ENCODE data around the gene KCNN2.

The KCNN2 gene

GRCh38 chr5:114435885-114436299, 74.0 kb downstream of the KCNN2 start:
- H2AFZ ChIP-seq (ENCODE audit: insufficient read depth, low read length, poor library complexity), result no peak overlapping the region
- H3K36me3 ChIP-seq (ENCODE audit: control insufficient read depth in 1 of 2, insufficient read depth in 2 of 2, low read length in 2 of 2), result no peaks in the 10 kb centered on the region
- no peak overlapping the region for H2BK5ac ChIP-seq (ENCODE audit: low read depth, low read length, poor library complexity)
- no peak overlapping the region for H2BK12ac ChIP-seq (ENCODE audit: low read length)
- no peak overlapping the region for H3K18ac ChIP-seq (ENCODE audit: low read length)
- no peak overlapping the region for H3K27ac ChIP-seq (ENCODE audit: low read depth, low read length)
- H3K4me2 ChIP-seq (ENCODE audit: low read length), result no peak overlapping the region
- no peak for DNase-seq
- H4K91ac ChIP-seq (ENCODE audit: low read depth, low read length), result no peak overlapping the region
- H3K79me1 ChIP-seq (ENCODE audit: low read length), result no peaks in the 10 kb centered on the region
- no peaks in the 10 kb centered on the region for H3K4me1 ChIP-seq (ENCODE audit: control insufficient read depth in 1 of 2, insufficient read depth in 2 of 2, low read length in 2 of 2)
- H3K9me3 ChIP-seq (ENCODE audit: insufficient read depth, low read depth, low read length), result no peaks in the 10 kb centered on the region
- no peak overlapping the region for H4K8ac ChIP-seq (ENCODE audit: low read depth, low read length)
- H2BK120ac ChIP-seq (ENCODE audit: insufficient read depth, low read length, poor library complexity), result no peak overlapping the region
- no peak overlapping the region for H3K4me3 ChIP-seq (ENCODE audit: low read depth, low read length)
- H3K9ac ChIP-seq (ENCODE audit: low read length), result no peak overlapping the region
- no peak overlapping the region for H4K12ac ChIP-seq (ENCODE audit: low read depth, low read length)
- no peak overlapping the region for H3K14ac ChIP-seq (ENCODE audit: low read length)
- H3K27me3 ChIP-seq (ENCODE audit: insufficient read depth, low read length), result no peaks in the 10 kb centered on the region
- no CpG with 5 or more reads among the region's 1 CpG for WGBS (ENCODE audit: extremely low coverage, insufficient coverage, insufficient read length)
- no peak overlapping the region for H3K23ac ChIP-seq (ENCODE audit: low read length)
- H2AK5ac ChIP-seq (ENCODE audit: low read length), result no peak overlapping the region
- H3K79me2 ChIP-seq (ENCODE audit: control insufficient read depth, insufficient read depth, low read length, poor library complexity), result no peaks in the 10 kb centered on the region
- H3K4ac ChIP-seq (ENCODE audit: low read depth, low read length), result no peak overlapping the region

GRCh38 chr5:114437936-114438335, 76.1 kb downstream of the KCNN2 start:
- H2AK5ac ChIP-seq (ENCODE audit: low read length), result no peak overlapping the region
- no peak overlapping the region for H3K14ac ChIP-seq (ENCODE audit: low read length)
- no peak for DNase-seq

GRCh38 chr5:114438471-114438870, 76.6 kb downstream of the KCNN2 start:
- Histone ChIP-seq H2BK120ac (ENCODE audit: insufficient read depth, low read length, poor library complexity) (no peak overlapping the region), H3K4me2 (ENCODE audit: low read length) (peak overlapping the region; percentile 7)
- no CpG with 5 or more reads among the region's 4 CpGs for WGBS (ENCODE audit: extremely low coverage, insufficient coverage, insufficient read length)

More at GRCh38 chr5:114437936-114438335, 76.1 kb downstream of the KCNN2 start:
- Histone ChIP-seq H3K4me2 (ENCODE audit: low read length) (no peak overlapping the region), H3K23ac (ENCODE audit: low read length) (no peak overlapping the region), H3K4ac (ENCODE audit: low read depth, low read length) (no peak overlapping the region), H3K9ac (ENCODE audit: low read length) (no peak overlapping the region), H4K91ac (ENCODE audit: low read depth, low read length) (no peak overlapping the region), H2BK12ac (ENCODE audit: low read length) (no peak overlapping the region), H2BK5ac (ENCODE audit: low read depth, low read length, poor library complexity) (no peak overlapping the region), H3K9me3 (ENCODE audit: insufficient read depth, low read depth, low read length) (no peaks in the 10 kb centered on the region), H3K18ac (ENCODE audit: low read length) (no peak overlapping the region), H3K4me3 (ENCODE audit: low read depth, low read length) (no peak overlapping the region), H4K8ac (ENCODE audit: low read depth, low read length) (no peak overlapping the region), H2AFZ (ENCODE audit: insufficient read depth, low read length, poor library complexity) (no peak overlapping the region), H3K79me1 (ENCODE audit: low read length) (no peaks in the 10 kb centered on the region), H3K4me1 (ENCODE audit: control insufficient read depth in 1 of 2, insufficient read depth in 2 of 2, low read length in 2 of 2) (no peaks in the 10 kb centered on the region), H3K36me3 (ENCODE audit: control insufficient read depth in 1 of 2, insufficient read depth in 2 of 2, low read length in 2 of 2) (no peaks in the 10 kb centered on the region), H3K79me2 (ENCODE audit: control insufficient read depth, insufficient read depth, low read length, poor library complexity) (no peaks in the 10 kb centered on the region), H3K27ac (ENCODE audit: low read depth, low read length) (no peak overlapping the region), H3K27me3 (ENCODE audit: insufficient read depth, low read length) (no peaks in the 10 kb centered on the region), H2BK120ac (ENCODE audit: insufficient read depth, low read length, poor library complexity) (no peak overlapping the region), H4K12ac (ENCODE audit: low read depth, low read length) (no peak overlapping the region)
- no CpG with 5 or more reads among the region's 2 CpGs for WGBS (ENCODE audit: extremely low coverage, insufficient coverage, insufficient read length)

GRCh38 chr5:114447084-114447773, 85.4 kb downstream of the KCNN2 start:
- H3K79me2 ChIP-seq (ENCODE audit: control insufficient read depth, insufficient read depth, low read length, poor library complexity), result no peaks in the 10 kb centered on the region
- H2BK12ac ChIP-seq (ENCODE audit: low read length), result no peak overlapping the region
- H2AK5ac ChIP-seq (ENCODE audit: low read length), result no peak overlapping the region
- no peak overlapping the region for H4K91ac ChIP-seq (ENCODE audit: low read depth, low read length)
- no peak overlapping the region for H2BK120ac ChIP-seq (ENCODE audit: insufficient read depth, low read length, poor library complexity)
- no peak overlapping the region for H3K14ac ChIP-seq (ENCODE audit: low read length)
- no peak overlapping the region for H3K4me3 ChIP-seq (ENCODE audit: low read depth, low read length)
- no peak overlapping the region for H2AFZ ChIP-seq (ENCODE audit: insufficient read depth, low read length, poor library complexity)
- H3K4me1 ChIP-seq (ENCODE audit: control insufficient read depth in 1 of 2, insufficient read depth in 2 of 2, low read length in 2 of 2), result peaks cover 4 to 5% of the 10 kb centered on the region in 2 experiments
- no peaks in the 10 kb centered on the region for H3K36me3 ChIP-seq (ENCODE audit: control insufficient read depth in 1 of 2, insufficient read depth in 2 of 2, low read length in 2 of 2)
- no peaks in the 10 kb centered on the region for H3K79me1 ChIP-seq (ENCODE audit: low read length)
- H3K9ac ChIP-seq (ENCODE audit: low read length), result no peak overlapping the region
- no peak overlapping the region for H3K27ac ChIP-seq (ENCODE audit: low read depth, low read length)
- no peak overlapping the region for H4K8ac ChIP-seq (ENCODE audit: low read depth, low read length)
- no peaks in the 10 kb centered on the region for H3K9me3 ChIP-seq (ENCODE audit: insufficient read depth, low read depth, low read length)
- H2BK5ac ChIP-seq (ENCODE audit: low read depth, low read length, poor library complexity), result no peak overlapping the region
- no peak overlapping the region for H3K4ac ChIP-seq (ENCODE audit: low read depth, low read length)
- WGBS (ENCODE audit: extremely low coverage, insufficient coverage, insufficient read length), result no CpG with 5 or more reads among the region's 1 CpG
- H4K12ac ChIP-seq (ENCODE audit: low read depth, low read length), result no peak overlapping the region
- no peaks in the 10 kb centered on the region for H3K27me3 ChIP-seq (ENCODE audit: insufficient read depth, low read length)
- H3K4me2 ChIP-seq (ENCODE audit: low read length), result no peak overlapping the region
- no peak overlapping the region for H3K18ac ChIP-seq (ENCODE audit: low read length)
- DNase-seq, result peak in 1 of 2 donors; percentile 23
- no peak overlapping the region for H3K23ac ChIP-seq (ENCODE audit: low read length)

More at GRCh38 chr5:114438471-114438870, 76.6 kb downstream of the KCNN2 start:
- H3K79me2 ChIP-seq (ENCODE audit: control insufficient read depth, insufficient read depth, low read length, poor library complexity), result no peaks in the 10 kb centered on the region
- H3K79me1 ChIP-seq (ENCODE audit: low read length), result no peaks in the 10 kb centered on the region
- no peaks in the 10 kb centered on the region for H3K36me3 ChIP-seq (ENCODE audit: control insufficient read depth in 1 of 2, insufficient read depth in 2 of 2, low read length in 2 of 2)
- H4K8ac ChIP-seq (ENCODE audit: low read depth, low read length), result peak overlapping the region; percentile 23
- H3K4ac ChIP-seq (ENCODE audit: low read depth, low read length), result no peak overlapping the region
- no peak overlapping the region for H4K12ac ChIP-seq (ENCODE audit: low read depth, low read length)
- H4K91ac ChIP-seq (ENCODE audit: low read depth, low read length), result no peak overlapping the region
- no peak overlapping the region for H2BK12ac ChIP-seq (ENCODE audit: low read length)
- H3K23ac ChIP-seq (ENCODE audit: low read length), result no peak overlapping the region
- no peak overlapping the region for H2BK5ac ChIP-seq (ENCODE audit: low read depth, low read length, poor library complexity)
- H3K9ac ChIP-seq (ENCODE audit: low read length), result no peak overlapping the region
- no peak overlapping the region for H3K18ac ChIP-seq (ENCODE audit: low read length)
- H3K4me3 ChIP-seq (ENCODE audit: low read depth, low read length), result no peak overlapping the region
- no peak overlapping the region for H2AFZ ChIP-seq (ENCODE audit: insufficient read depth, low read length, poor library complexity)
- H2AK5ac ChIP-seq (ENCODE audit: low read length), result no peak overlapping the region
- no peak overlapping the region for H3K14ac ChIP-seq (ENCODE audit: low read length)
- no peaks in the 10 kb centered on the region for H3K27me3 ChIP-seq (ENCODE audit: insufficient read depth, low read length)
- DNase-seq, result peak; percentile 29 to 55
- no peaks in the 10 kb centered on the region for H3K9me3 ChIP-seq (ENCODE audit: insufficient read depth, low read depth, low read length)
- no peaks in the 10 kb centered on the region for H3K4me1 ChIP-seq (ENCODE audit: control insufficient read depth in 1 of 2, insufficient read depth in 2 of 2, low read length in 2 of 2)
- no peak overlapping the region for H3K27ac ChIP-seq (ENCODE audit: low read depth, low read length)
